Lower leg skin (tissue), 4 donors: ENCODE data around the gene ABHD4. TPM values are rescaled to one million over a fixed set of nuclear protein-coding genes. Genes with fewer than 3 reads are reported as not detected.

ENCODE experiments used
- DNase-seq, 2 donors: peaks; one replicate each; pipeline ENCODE4 v3.0.0-alpha.2; 2019; ENCODE audit warnings: low spot score in 2 of 2
- H3K4me3 ChIP-seq: fragments of 200-600 bp; sonication (generic); 2 replicates; pipeline ENCODE4 v1.5.1; 2017; ENCODE audit warnings: mild to moderate bottlenecking, low read depth; ENCODE audit not compliant: poor library complexity, severe bottlenecking
- CTCF ChIP-seq, 3 donors: fragments of 450-650 bp; IDR thresholded peaks; one replicate each; pipeline ENCODE4 v1.5.1; 2016; ENCODE audit warnings: antibody characterized with exemption in 3 of 3, mild to moderate bottlenecking in 3 of 3, moderate library complexity in 2 of 3
- POLR2A ChIP-seq, 2 donors: fragments of 450-650 bp; IDR thresholded peaks; one replicate each; pipeline ENCODE4 v1.6.1; 2016 to 2017; ENCODE audit warnings: antibody characterized with exemption in 2 of 2, mild to moderate bottlenecking in 1 of 2, moderate library complexity in 1 of 2
- WGBS, 2 donors: methylation state at CpG; one replicate each; pipeline ENCODE4 v1.1.5; 2018; 5-methylcytosine and 5-hydroxymethylcytosine counted together
- intact Hi-C: fragments of 100-400 bp; cut with DNase I; formaldehyde crosslinking; loops from one replicate; pipeline ENCODE4 v1.15.0; 2023; ENCODE audit warnings: low total_unique reads
- total RNA-seq, 4 donors: library from RNA; depleted of rRNA; stranded (reverse); fragments of >200 nt; gene quantifications; one replicate each; pipeline ENCODE4 v1.1.0, GENCODE V29; 2016

The ABHD4 gene
- total RNA-seq, 4 donors from 2014 or later = 20.5 to 29.3 (median 28.5) TPM

- intact Hi-C loops = loop anchor here (5.0 kb wide), 1 partner anchor 81 kb away; no protein-coding TSS in a partner anchor
- 11 to 12% methylated on average over 4 of the region's 4 CpGs for WGBS, 2 donors
- DNase-seq = peak in 1 of 2 donors; percentile 63
- H3K4me3 ChIP-seq = no peak overlapping the region
- TF ChIP-seq CTCF (IDR thresholded peaks at IDR 0.05) (no peak), POLR2A (IDR thresholded peaks at IDR 0.05) (no peak)
Measured at GRCh38 chr14:22653012-22653621, 55.0 kb downstream of the ABHD4 start.

GRCh38 chr14:22656226-22656625, 58.1 kb downstream of the ABHD4 start:
- WGBS, 2 donors = 91 to 95% methylated on average over 2 of the region's 2 CpGs
- no peak overlapping the region for H3K4me3 ChIP-seq
- intact Hi-C loops = no loop called here
- no peak for DNase-seq
- TF ChIP-seq CTCF (IDR thresholded peaks at IDR 0.05) (no peak), POLR2A (IDR thresholded peaks at IDR 0.05) (no peak)

GRCh38 chr14:22656945-22657731, 59.0 kb downstream of the ABHD4 start:
- TF ChIP-seq POLR2A (IDR thresholded peaks at IDR 0.05) (no peak), CTCF (IDR thresholded peaks at IDR 0.05) (no peak)
- 78 to 79% methylated on average over 8 of the region's 8 CpGs for WGBS, 2 donors
- DNase-seq = no peak
- H3K4me3 ChIP-seq = no peak overlapping the region
- intact Hi-C loops = no loop called here

- H3K4me3 ChIP-seq = no peak overlapping the region
- WGBS, 2 donors = 81 to 87% methylated on average over 1 of the region's 1 CpG
- intact Hi-C loops = no loop called here
- no peak for DNase-seq
- TF ChIP-seq CTCF (IDR thresholded peaks at IDR 0.05) (no peak), POLR2A (IDR thresholded peaks at IDR 0.05) (no peak)
Measured at GRCh38 chr14:22657861-22658260, 59.8 kb downstream of the ABHD4 start.

- no peak for DNase-seq
- intact Hi-C loops = no loop called here
- 60% methylated on average over 1 of the region's 1 CpG for WGBS, 2 donors
- no peak overlapping the region for H3K4me3 ChIP-seq
- no peak for TF ChIP-seq CTCF (IDR thresholded peaks at IDR 0.05)
- no peak for TF ChIP-seq POLR2A (IDR thresholded peaks at IDR 0.05)
Measured at GRCh38 chr14:22658946-22659345, 60.8 kb downstream of the ABHD4 start.
